GM10266 (cell line): ENCODE results near the gene CNPY3.
A peak's percentile ranks its signal among the peaks of the same experiment; 100 is the strongest.
"Not testable (repeated sequence)": the region's sequence is repeated elsewhere in the genome, so short reads cannot be mapped to it uniquely, and the experiment has no call there.

Source experiments
- DNase-seq: peaks from one replicate; pipeline ENCODE4 v3.0.0; 2012; ENCODE audit errors: extremely low spot score
- CTCF ChIP-seq: IDR thresholded peaks from 2 replicates; pipeline ENCODE4 v1.5.1; 2012; ENCODE audit warnings: mild to moderate bottlenecking, low read depth; ENCODE audit not compliant: control insufficient read depth, insufficient read depth; ENCODE audit errors: missing control alignments

CNPY3 gene

GRCh38 chr6:42928986-42929820, at the start of gene CNPY3:
Gene CNPY3 (plus strand): TSS chr6:42929480. CDS start chr6:42929571, 91 bp downstream.
- peak; percentile 94 for DNase-seq
- TF ChIP-seq CTCF = no peak

- DNase-seq = not testable (repeated sequence)
Measured at GRCh38 chr6:42880240-42880817, 49.0 kb upstream of the CNPY3 start.

GRCh38 chr6:42880871-42881270, 48.4 kb upstream of the CNPY3 start:
- not testable (repeated sequence) for DNase-seq

GRCh38 chr6:42885702-42886101, 43.6 kb upstream of the CNPY3 start:
- TF ChIP-seq CTCF = no peak
- no peak for DNase-seq

GRCh38 chr6:42888201-42888600, 41.1 kb upstream of the CNPY3 start:
- not testable (repeated sequence) for DNase-seq

- no peak for TF ChIP-seq CTCF
- DNase-seq = no peak
Measured at GRCh38 chr6:42889815-42890214, 39.5 kb upstream of the CNPY3 start.

GRCh38 chr6:42890311-42891198, 38.7 kb upstream of the CNPY3 start:
- TF ChIP-seq CTCF = no peak
- peak; percentile 89 for DNase-seq

- no peak for DNase-seq
- no peak for TF ChIP-seq CTCF
Measured at GRCh38 chr6:42891199-42891722, 38.0 kb upstream of the CNPY3 start.

- not testable (repeated sequence) for DNase-seq
Measured at GRCh38 chr6:42894041-42894828, 35.0 kb upstream of the CNPY3 start.
